GM20431 (cell line): ENCODE data around the gene SCLY.

ENCODE experiments used
- in situ Hi-C: fragments of 300-500 bp; cut with MseI, MboI; formaldehyde crosslinking; loops from one replicate; pipeline ENCODE4 v1.15.0; 2020; ENCODE audit warnings: low sequenced_read_pairs; ENCODE audit not compliant: unreplicated experiment

SCLY gene

GRCh38 chr2:238123218-238123971 lies 62.6 kb downstream of the SCLY start:
- in situ Hi-C loops: no loop called here

DNA sequence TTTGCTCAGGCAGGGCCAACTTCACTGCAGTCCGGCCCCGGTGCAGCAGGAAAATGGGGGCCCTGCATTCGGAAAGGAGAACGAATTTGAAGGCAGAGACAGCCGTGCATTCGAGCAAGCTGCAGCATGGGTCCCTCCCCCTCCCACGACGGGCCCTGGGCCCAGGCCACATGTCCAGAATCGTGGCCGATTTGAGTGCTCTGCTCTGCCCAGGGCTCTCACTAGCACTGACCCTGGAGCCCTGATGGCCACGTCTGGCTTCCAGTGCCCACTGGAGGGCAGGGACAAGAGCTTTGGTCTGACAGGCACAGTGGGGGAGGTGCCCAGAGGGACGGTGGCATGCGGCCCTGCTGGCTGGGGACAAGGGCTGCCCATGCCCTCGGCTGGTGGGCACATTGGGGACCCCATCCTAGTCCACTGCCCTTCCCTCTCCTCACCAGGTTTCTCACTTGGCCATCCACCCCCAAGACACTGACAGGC lies 63.2 kb downstream of the SCLY start:
- in situ Hi-C loops: no loop called here

GRCh38 chr2:238124488-238125126 lies 63.8 kb downstream of the SCLY start:
- in situ Hi-C loops: no loop called here

- in situ Hi-C loops: no loop called here
Measured at GRCh38 chr2:238125127-238125885, 64.5 kb downstream of the SCLY start.

DNA sequence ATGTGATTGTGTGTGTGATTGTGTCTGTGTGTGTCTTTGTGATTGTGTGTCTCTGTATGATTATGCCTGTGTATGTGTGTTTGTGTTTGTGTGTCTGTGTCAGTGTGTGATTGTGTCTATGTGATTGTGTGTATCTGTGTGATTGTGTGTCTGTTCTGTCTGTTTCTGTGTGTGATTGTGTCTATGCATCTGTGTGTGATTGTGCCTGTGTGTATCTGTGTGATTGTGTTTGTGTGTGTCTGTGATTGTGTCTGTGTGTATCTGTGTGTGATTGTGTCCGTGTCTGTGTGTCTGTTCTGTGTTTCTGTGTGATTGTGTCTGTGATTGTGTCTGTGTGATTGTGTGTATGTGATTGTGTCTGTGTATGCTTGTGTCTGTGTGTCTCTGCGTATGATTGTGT lies 65.5 kb downstream of the SCLY start:
- in situ Hi-C loops: no loop called here

DNA sequence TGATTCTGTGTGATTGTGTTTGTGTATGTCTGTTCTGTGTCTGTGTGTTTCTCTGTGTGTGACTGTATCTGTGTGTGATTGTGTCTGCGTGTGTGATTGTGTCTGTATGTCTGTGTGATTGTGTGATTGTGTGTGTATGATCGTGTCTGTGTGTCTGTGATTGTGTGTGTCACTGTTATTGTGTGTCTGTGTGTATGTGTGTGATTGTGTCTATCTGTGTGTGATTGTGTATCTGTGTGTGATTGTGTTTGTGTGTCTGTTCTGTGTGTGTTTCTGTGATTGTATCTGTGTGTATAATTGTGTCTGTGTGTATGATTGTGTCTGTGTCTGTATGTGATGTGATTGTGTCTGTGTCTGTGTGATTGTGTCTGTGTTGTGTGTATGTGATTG lies 66.0 kb downstream of the SCLY start:
- in situ Hi-C loops: no loop called here

DNA sequence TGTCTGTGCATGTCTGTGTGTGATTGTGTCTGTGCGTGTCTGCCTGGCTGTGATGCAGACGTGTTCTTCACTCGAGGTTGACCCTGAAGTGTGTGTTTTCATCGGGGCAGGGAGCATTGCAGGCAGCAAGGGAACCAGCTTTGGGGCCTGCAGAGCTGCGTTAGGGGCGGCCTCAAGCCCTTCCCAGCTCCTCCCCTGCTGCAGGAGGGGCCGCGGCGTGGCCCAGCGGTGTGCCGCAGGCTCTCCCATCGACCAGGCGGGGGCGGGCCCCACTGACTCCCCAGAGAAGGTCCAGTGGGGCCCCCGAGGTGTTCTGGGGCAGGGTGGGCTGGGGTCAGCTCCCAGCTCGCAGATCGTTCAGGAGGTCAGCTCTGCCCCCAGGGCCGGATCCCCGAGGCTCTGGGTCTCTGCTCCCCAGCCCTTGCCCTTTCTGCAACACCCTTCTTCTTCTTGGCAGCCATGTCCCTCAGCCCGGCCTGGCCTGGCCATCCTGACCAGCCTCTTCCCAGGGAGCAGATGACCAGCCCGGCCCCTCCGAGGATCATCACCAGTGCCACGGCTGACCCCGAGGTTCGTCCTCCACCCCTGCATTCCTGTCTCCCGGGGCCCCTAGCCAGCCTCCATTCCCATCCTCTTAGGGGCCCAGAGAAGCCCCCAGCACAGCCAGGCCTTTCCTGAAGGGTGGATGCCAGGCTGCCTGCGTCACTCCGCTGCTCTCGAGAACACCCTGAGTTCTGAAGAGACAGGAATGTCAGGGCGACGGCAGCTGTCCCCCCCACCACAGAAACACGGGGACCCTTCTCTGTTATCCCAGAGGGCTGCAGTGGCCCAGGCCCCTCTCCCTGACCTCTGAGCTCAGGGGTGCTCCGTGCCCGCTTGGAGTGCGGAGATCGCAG lies 66.6 kb downstream of the SCLY start:
- in situ Hi-C loops: no loop called here

DNA sequence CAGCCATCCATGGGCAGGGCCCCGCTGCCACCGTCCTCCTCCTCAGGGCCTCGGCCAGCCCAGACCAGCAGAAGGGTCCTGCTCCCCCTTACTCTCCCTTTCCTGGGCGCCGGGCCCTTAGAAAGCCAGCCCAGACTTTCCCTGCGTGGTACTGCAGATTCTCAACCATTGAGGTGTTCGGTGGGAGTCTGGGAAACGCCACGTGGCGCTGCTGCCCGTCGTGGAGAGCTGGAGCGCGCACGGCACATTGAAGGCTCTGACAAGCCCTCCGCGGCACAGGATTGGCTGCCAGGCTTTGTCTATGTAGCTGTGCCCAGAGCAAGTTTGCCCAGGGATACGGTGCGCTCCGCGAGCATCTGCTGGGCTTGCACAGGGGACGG lies 67.2 kb downstream of the SCLY start:
- in situ Hi-C loops: no loop called here

GRCh38 chr2:238128534-238129001 lies 67.8 kb downstream of the SCLY start:
- in situ Hi-C loops: no loop called here

GRCh38 chr2:238129166-238130010 lies 68.6 kb downstream of the SCLY start:
- in situ Hi-C loops: no loop called here

- in situ Hi-C loops: no loop called here
Measured at GRCh38 chr2:238130111-238130695, 69.4 kb downstream of the SCLY start.

DNA sequence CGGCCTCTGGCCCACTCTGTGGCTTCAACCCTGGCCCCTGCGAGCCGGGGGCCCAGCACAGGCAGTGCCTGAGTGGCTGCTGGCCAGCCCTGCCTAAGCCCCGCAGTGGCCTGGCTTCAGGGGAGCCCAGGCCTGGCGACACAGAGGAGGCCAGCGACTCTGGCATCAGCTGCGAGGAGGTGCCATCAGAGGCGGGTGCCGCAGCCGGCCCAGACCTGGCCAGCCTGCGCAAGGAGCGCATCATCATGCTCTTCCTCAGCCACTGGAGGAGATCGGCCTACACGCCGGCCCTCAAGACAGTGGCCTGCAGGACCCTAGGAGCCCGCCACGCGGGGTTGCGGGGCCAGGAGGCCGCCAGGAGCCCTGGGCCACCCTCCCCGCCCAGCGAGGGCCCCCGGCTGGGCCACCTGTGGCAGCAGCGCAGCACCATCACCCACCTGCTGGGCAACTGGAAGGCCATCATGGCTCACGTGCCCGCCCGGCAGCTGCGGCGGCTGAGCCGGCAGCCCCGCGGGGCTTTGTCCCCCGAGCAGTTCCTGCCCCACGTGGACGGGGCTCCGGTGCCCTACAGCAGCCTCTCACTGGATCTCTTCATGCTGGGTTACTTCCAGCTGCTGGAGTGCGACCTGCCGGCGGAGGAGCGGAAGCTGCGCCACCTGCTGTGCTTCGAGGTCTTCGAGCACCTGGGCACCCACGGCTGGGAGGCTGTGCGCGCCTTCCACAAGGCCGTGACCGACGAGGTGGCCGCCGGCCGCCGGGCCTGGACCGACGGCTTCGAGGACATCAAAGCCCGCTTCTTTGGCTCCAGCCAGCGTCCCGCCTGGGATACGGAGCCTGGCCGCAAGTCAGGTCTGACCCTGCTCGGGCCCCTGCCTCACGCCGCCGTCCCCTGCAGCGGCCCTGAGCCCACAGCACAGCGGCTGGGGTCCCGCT lies 70.2 kb downstream of the SCLY start:
- in situ Hi-C loops: no loop called here

DNA sequence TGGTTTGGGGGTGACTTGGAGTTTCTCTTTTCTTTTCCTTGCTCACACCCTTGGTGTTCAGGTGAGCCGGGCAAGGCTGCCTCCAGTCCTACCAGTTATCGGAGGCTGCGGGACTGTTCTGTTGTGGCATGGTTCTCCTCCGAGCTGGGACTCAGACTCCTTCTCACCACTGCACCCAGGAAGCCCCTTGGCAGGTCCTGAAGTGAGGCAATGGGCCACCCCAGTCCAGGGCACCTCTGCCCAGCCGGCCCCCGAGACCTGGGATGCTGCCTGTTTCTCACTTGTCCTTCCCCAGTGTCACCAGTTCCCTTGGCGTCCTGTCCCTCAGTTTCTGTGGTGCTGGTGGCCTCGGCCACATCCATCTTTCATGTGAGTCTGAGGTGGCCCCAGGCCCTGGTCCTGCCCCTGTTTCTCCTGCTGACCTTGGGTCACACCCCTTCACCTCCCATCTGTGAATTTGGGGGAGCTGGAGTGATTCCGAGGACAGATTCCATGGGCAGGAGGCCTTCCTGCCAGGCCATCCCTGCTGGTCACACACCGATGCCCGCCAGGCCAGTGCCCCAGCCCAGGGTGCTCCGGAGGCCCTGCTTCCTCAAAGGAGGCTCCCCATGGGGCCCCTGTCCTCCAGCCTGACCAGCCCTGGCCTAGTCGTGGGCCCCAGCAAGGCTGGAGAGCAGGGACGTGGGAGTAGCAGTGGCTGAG lies 71.1 kb downstream of the SCLY start:
- in situ Hi-C loops: no loop called here

GRCh38 chr2:238132463-238133450 lies 72.0 kb downstream of the SCLY start:
- in situ Hi-C loops: no loop called here

- in situ Hi-C loops: no loop called here
Measured at GRCh38 chr2:238133499-238134392, 72.9 kb downstream of the SCLY start.
